Measurements from ENCODE around the gene NHLH1.

Gene NHLH1

GRCh38 chr1:160402001-160402795 lies 35.3 kb downstream of the NHLH1 start:
- TF ChIP-seq, protein P1, sequence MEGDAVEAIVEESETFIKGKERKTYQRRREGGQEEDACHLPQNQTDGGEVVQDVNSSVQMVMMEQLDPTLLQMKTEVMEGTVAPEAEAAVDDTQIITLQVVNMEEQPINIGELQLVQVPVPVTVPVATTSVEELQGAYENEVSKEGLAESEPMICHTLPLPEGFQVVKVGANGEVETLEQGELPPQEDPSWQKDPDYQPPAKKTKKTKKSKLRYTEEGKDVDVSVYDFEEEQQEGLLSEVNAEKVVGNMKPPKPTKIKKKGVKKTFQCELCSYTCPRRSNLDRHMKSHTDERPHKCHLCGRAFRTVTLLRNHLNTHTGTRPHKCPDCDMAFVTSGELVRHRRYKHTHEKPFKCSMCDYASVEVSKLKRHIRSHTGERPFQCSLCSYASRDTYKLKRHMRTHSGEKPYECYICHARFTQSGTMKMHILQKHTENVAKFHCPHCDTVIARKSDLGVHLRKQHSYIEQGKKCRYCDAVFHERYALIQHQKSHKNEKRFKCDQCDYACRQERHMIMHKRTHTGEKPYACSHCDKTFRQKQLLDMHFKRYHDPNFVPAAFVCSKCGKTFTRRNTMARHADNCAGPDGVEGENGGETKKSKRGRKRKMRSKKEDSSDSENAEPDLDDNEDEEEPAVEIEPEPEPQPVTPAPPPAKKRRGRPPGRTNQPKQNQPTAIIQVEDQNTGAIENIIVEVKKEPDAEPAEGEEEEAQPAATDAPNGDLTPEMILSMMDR (IDR thresholded peaks at IDR 0.05; ENCODE audit: control insufficient read depth, insufficient read depth, low read depth, low read length, missing control alignments), result no peak
- no peak for DNase-seq (ENCODE audit: low read depth)
- no peak overlapping the region for H3K4me3 ChIP-seq (ENCODE audit: control insufficient read depth, low read depth, low read length)

GRCh38 chr1:160403244-160403643 lies 36.4 kb downstream of the NHLH1 start:
- H3K4me3 ChIP-seq (ENCODE audit: control insufficient read depth, low read depth, low read length), result no peak overlapping the region
- no peak for DNase-seq (ENCODE audit: low read depth)
- TF ChIP-seq, protein P1 (IDR thresholded peaks at IDR 0.05; ENCODE audit: control insufficient read depth, insufficient read depth, low read depth, low read length, missing control alignments), result no peak

DNA sequence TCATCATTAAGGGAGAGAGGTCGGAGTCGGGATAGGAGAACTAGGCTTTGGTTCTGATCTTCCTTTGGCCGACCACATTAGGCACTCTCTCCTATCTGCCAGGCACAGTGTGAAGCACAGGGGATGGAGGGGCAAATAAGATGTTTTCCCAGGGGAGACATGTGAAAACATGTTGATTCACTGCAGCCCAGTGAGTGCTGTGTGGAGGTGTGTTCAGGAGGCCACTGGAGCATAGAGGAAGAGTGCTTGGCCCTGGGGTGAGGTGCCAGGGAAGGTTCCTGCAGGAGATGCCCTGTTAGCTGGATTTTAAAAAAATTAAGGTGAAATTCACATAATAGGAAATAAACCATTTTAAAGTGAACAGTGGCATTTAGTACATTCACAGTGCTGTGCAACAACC lies 37.2 kb downstream of the NHLH1 start:
- TF ChIP-seq, protein P1 (IDR thresholded peaks at IDR 0.05; ENCODE audit: control insufficient read depth, insufficient read depth, low read depth, low read length, missing control alignments), result no peak
- no peak for DNase-seq (ENCODE audit: low read depth)
- no peak overlapping the region for H3K4me3 ChIP-seq (ENCODE audit: control insufficient read depth, low read depth, low read length)

- TF ChIP-seq, protein P1 (IDR thresholded peaks at IDR 0.05; ENCODE audit: control insufficient read depth, insufficient read depth, low read depth, low read length, missing control alignments), result no peak
- no peak overlapping the region for H3K4me3 ChIP-seq (ENCODE audit: control insufficient read depth, low read depth, low read length)
- no peak for DNase-seq (ENCODE audit: low read depth)
Observed at GRCh38 chr1:160405331-160405877, 38.5 kb downstream of the NHLH1 start.

DNA sequence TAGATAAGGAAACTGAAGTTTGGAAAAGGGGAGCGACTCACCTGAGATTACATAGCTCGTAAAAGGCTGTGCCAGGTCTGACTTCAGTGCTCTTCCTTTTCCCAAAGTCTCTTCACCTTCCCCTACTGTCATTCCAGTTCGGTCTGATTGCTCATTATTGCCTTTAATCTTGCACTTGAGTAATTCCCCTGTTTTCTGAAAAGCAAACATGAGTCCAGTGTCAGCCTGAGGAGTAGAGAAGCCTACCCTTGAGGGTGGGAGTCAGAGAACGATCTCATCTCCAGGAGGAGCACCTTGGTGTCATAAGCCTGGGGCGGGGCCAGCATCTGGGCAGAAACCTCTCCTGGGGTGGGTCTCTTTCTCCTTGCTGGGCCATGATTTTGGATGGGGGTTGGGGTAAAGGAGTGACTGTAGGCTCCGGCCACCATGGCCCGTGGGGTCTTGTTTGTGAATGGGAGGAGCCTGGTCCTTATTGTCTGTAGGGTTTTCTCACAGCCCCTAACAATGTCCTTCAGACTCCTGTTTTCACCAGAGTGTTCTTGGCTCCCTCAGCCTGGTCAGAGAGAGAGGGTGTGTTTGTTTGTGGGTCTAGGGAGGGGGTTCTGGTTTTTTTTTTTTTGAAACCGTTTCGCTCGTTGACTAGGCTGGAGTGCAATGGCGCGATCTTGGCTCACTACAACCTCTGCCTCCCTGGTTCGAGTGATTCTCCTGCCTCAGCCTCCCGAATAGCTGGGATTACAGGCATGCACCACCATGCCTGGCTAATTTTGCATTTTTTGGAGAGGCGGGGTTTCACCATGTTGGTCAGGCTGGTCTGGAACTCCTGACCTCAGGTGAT lies 39.5 kb downstream of the NHLH1 start:
- H3K4me3 ChIP-seq (ENCODE audit: control insufficient read depth, low read depth, low read length), result no peak overlapping the region
- TF ChIP-seq, protein P1 (IDR thresholded peaks at IDR 0.05; ENCODE audit: control insufficient read depth, insufficient read depth, low read depth, low read length, missing control alignments), result no peak
- no peak for DNase-seq (ENCODE audit: low read depth)
